Kidney epithelial cell (primary cell): ENCODE results near the gene RGS17. TPM values are rescaled to one million over a fixed set of nuclear protein-coding genes. Genes with fewer than 3 reads are reported as not detected.

ENCODE experiments used
- DNase-seq: peaks from one replicate; pipeline ENCODE4 v3.0.0-alpha.2; 2010; ENCODE audit warnings: low read depth
- H3K27me3 ChIP-seq: 2 replicates; pipeline ENCODE4 v1.6.0; 2011; ENCODE audit warnings: low read length; ENCODE audit not compliant: control insufficient read depth, insufficient read depth
- H3K36me3 ChIP-seq: 2 replicates; pipeline ENCODE4 v1.5.1; 2011; ENCODE audit warnings: low read length; ENCODE audit not compliant: control insufficient read depth, insufficient read depth
- H3K4me3 ChIP-seq: 2 replicates; pipeline ENCODE4 v1.5.1; 2011; ENCODE audit warnings: low read depth, mild to moderate bottlenecking, control low read depth, low read length
- total RNA-seq: library from RNA; depleted of rRNA; stranded (reverse); fragments of >200 nt; gene quantifications from 2 replicates; pipeline ENCODE4 v1.2.3, GENCODE V29; 2015
- TF ChIP-seq, protein P1 (sequence below): IDR thresholded peaks from 2 replicates; pipeline ENCODE4 v1.5.1; 2011; ENCODE audit warnings: mild to moderate bottlenecking, moderate library complexity, low read length, control low read depth, inconsistent platforms; ENCODE audit not compliant: insufficient read depth, poor library complexity, severe bottlenecking

Gene RGS17
- total RNA-seq, 1 donor from 2014 or later: 11.2 TPM

DNA sequence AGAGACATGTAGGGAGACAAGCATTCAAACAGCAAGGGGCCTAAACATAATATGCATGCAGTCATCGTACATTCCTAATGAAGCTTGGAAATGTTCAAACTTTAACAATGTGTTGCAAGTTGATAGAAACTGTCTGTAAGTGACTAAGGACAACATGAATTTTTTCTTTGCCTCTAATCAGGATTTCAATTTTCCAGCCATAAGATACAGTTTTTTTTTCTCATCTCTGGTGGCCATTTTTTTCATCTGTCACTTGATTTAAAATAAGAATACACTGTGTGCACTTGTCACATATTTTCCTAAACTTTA, 106.4 kb downstream of the RGS17 start:
- TF ChIP-seq, protein P1, sequence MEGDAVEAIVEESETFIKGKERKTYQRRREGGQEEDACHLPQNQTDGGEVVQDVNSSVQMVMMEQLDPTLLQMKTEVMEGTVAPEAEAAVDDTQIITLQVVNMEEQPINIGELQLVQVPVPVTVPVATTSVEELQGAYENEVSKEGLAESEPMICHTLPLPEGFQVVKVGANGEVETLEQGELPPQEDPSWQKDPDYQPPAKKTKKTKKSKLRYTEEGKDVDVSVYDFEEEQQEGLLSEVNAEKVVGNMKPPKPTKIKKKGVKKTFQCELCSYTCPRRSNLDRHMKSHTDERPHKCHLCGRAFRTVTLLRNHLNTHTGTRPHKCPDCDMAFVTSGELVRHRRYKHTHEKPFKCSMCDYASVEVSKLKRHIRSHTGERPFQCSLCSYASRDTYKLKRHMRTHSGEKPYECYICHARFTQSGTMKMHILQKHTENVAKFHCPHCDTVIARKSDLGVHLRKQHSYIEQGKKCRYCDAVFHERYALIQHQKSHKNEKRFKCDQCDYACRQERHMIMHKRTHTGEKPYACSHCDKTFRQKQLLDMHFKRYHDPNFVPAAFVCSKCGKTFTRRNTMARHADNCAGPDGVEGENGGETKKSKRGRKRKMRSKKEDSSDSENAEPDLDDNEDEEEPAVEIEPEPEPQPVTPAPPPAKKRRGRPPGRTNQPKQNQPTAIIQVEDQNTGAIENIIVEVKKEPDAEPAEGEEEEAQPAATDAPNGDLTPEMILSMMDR: no peak
- no peak for DNase-seq
- Histone ChIP-seq H3K27me3 (no peaks in the 10 kb centered on the region), H3K36me3 (no peaks in the 10 kb centered on the region), H3K4me3 (no peak overlapping the region)

DNA sequence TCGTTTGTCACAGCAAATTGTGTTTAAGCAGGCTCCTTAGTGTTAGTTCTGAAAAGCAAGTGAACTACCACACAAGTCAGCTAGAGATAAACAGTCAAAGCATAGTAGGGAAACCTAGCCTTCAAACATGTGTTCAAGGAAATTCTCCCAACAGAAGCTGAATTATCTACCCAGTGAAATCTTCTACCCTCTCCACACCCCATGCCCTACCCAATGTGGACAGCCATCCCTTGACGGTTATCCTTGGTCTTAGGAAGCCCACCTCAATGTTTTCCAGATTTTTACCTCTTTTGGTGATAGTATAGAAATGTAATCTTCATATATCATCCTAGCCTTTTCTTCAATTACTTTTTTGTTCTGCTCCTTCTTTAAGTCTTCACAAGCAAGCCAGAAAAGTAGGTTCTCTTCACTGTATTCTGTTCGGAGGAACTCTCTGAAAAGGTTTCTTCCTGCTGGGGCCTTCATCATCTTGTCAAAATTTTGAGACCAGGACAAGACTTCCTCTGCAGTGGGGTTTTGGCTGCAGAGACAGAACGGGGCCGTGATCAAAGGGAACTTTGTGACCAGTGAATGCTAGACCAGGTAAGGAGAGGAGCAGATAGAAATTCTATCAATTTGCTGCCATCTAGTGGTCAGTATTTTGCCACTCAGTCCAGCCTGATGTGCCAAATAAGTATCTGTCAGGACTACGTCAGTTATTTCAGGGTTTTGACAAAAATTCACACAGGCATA, 106.9 kb downstream of the RGS17 start:
- no peaks in the 10 kb centered on the region for H3K27me3 ChIP-seq
- no peak for DNase-seq
- no peak overlapping the region for H3K4me3 ChIP-seq
- H3K36me3 ChIP-seq: no peaks in the 10 kb centered on the region
- TF ChIP-seq, protein P1: peak; percentile 69

DNA sequence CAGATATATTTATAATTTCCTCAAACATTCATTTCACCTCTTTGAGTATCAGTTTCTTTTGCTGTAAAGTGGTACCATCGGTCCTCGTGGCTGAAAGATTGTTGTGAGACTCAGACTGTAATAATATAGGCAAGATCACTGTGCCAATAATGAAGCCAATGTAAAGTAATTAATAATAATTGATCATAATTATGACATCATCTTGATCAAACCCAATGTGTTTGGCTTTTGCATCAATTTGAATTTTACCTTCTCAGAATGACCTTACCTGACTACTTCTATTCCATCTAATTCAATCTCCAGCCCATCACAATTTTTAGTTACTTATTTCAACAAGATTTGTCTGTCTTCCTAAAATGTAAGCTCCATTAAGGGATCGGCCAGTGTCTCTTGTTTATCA, 112.7 kb downstream of the RGS17 start:
- no peak overlapping the region for H3K4me3 ChIP-seq
- DNase-seq: no peak
- H3K36me3 ChIP-seq: no peaks in the 10 kb centered on the region
- TF ChIP-seq, protein P1: no peak
- H3K27me3 ChIP-seq: no peaks in the 10 kb centered on the region

DNA sequence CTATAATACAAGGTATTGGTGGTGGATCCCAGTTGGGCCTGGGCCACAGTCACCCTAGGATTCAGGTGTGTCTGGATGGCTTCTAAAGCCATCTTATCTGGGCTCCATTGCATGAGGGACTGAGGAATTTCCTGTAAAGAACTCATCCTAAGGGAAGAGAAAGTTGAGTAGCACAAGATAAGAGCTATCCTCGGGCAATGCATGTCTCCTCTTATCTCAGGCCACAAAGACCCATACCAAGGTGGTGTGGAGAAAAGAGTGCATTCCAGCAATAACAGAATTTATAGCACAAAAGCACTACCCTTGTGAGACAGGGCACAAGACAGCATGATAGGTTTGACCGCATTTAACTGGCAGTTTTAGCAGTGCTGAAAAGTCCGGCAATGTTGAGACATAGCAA, 114.2 kb downstream of the RGS17 start:
- TF ChIP-seq, protein P1: no peak
- Histone ChIP-seq H3K27me3 (no peaks in the 10 kb centered on the region), H3K4me3 (no peak overlapping the region), H3K36me3 (no peaks in the 10 kb centered on the region)
- no peak for DNase-seq

DNA sequence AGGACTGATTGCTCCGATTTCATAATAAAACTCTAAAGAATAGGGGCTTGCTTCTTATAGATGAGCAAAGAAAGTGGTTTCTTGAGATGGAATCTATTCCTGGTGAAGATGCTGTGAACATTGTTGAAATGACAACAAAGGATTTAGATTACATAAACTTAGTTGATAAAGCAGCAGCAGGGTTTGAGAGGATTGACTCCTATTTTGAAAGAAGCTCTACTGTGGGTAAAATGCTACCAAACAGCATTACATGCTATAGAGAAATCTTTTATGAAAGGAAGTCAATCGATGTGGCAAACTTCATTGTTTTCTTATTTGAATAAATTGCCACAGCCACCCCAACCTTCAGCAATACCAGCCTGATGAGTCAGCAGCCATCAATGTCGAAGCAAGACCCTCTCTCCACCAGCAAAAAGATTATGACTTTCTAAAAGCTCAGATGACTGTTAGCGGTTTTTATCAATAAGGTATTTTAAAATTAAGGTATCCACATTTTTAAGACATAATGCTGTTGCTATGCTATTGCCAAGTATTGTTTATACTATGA, 115.9 kb downstream of the RGS17 start:
- Histone ChIP-seq H3K4me3 (no peak overlapping the region), H3K36me3 (no peaks in the 10 kb centered on the region), H3K27me3 (no peaks in the 10 kb centered on the region)
- TF ChIP-seq, protein P1: no peak
- DNase-seq: no peak

DNA sequence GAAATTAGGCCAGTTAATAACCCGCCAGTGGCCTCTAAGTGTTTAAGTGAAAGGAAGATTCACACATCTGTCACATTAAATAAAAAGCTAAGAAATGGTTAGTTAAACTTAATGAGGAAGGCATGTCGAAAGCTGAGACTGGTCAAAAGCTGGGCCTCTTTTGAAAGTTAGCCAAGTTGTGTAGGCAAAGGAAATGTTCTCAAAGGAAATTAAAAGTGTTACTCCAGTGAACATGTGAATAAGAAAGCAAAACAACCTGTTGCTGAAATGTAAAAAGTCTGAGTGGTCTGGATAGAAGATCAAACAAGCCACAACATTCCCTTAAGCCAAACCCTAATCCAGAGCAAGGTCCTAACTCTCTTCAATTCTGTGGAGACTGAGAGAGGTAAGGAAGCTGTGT, 117.6 kb downstream of the RGS17 start:
- TF ChIP-seq, protein P1: no peak

More for the DNA sequence above, 117.6 kb downstream of the RGS17 start:
- Histone ChIP-seq H3K36me3 (no peaks in the 10 kb centered on the region), H3K4me3 (no peak overlapping the region), H3K27me3 (no peaks in the 10 kb centered on the region)
- no peak for DNase-seq
